SKM-1 treated with dmso at 0.1 percent for 144 hours (cell line): Measurements from ENCODE around the gene GGA3.
"Not testable (repeated sequence)": the region's sequence is repeated elsewhere in the genome, so short reads cannot be mapped to it uniquely, and the experiment has no call there.

ENCODE experiments used
- DNase-seq: peaks from one replicate; lab custom pipeline; 2025; ENCODE audit not compliant: unreplicated experiment; lab: John Stamatoyannopoulos, UW

GGA3 gene

GRCh38 chr17:75261336-75262111 is at the start of gene GGA3, which contains the start of gene MRPS7:
Gene GGA3, minus strand, starts transcription at chr17:75261606. Its CDS starts 19 bp downstream, at chr17:75261587.
Gene MRPS7, plus strand, starts transcription at chr17:75261879. Its CDS starts 22 bp downstream, at chr17:75261901.
- peak; percentile 89 for DNase-seq

- no peak for DNase-seq
Observed at GRCh38 chr17:75308732-75309629, 47.6 kb upstream of the GGA3 start.

GRCh38 chr17:75307957-75308731 is 46.7 kb upstream of the GGA3 start:
- no peak for DNase-seq

GRCh38 chr17:75301502-75302206 is 40.2 kb upstream of the GGA3 start:
- peak; percentile 6 for DNase-seq

- no peak for DNase-seq
Observed at GRCh38 chr17:75301049-75301448, 39.6 kb upstream of the GGA3 start.

GRCh38 chr17:75300280-75300679 is 38.9 kb upstream of the GGA3 start:
- DNase-seq = no peak

- peak; percentile 59 for DNase-seq
Observed at GRCh38 chr17:75295201-75296158, 34.1 kb upstream of the GGA3 start.

GRCh38 chr17:75292810-75293448 is 31.5 kb upstream of the GGA3 start:
- not testable (repeated sequence) for DNase-seq

- peak; percentile 79 for DNase-seq
Observed at GRCh38 chr17:75289832-75290337, 28.5 kb upstream of the GGA3 start.

GRCh38 chr17:75289115-75289831 is 27.9 kb upstream of the GGA3 start, which contains the start of gene SLC25A19:
Gene SLC25A19, minus strand, starts transcription at chr17:75289433. Its CDS starts 2,669 bp downstream, at chr17:75286764.
- peak; percentile 96 for DNase-seq

GRCh38 chr17:75288770-75289114 is 27.3 kb upstream of the GGA3 start:
- peak; percentile 62 for DNase-seq

- no peak for DNase-seq
Observed at GRCh38 chr17:75288359-75288758, 27.0 kb upstream of the GGA3 start.

- no peak for DNase-seq
Observed at GRCh38 chr17:75287221-75287620, 25.8 kb upstream of the GGA3 start.

- no peak for DNase-seq
Observed at GRCh38 chr17:75285123-75285522, 23.7 kb upstream of the GGA3 start.

- DNase-seq = not testable (repeated sequence)
Observed at GRCh38 chr17:75280189-75280588, 18.8 kb upstream of the GGA3 start.

- DNase-seq = no peak
Observed at GRCh38 chr17:75277664-75278071, 16.3 kb upstream of the GGA3 start.

GRCh38 chr17:75273977-75274708 is 12.7 kb upstream of the GGA3 start:
- DNase-seq = no peak
